Stimulated activated naive CD8-positive, alpha-beta T cell treated with anti-CD3 and anti-CD28 coated beads, Interleukin-15, Interleukin-2, amounts not matched to agents 100 U/mL and 50 U/mL, for 24 hours (primary cell): Measurements from ENCODE around the gene FLACC1.
"Not testable (repeated sequence)": the region's sequence is repeated elsewhere in the genome, so short reads cannot be mapped to it uniquely, and the experiment has no call there.

Experiments used
- ATAC-seq: fragments of 150-1000 bp; cut with Tn5 transposase; one replicate; pipeline ENCODE4 v1.10.0; 2021
- DNase-seq: peaks from one replicate; pipeline ENCODE4 v3.0.0; 2021

Gene FLACC1

GRCh38 chr2:201254081-201254730 lies 102.9 kb downstream of the FLACC1 start:
- peak; percentile 8 for ATAC-seq
- DNase-seq, result peak; percentile 30

- no peak for ATAC-seq
Observed at GRCh38 chr2:201250741-201251140, 106.4 kb downstream of the FLACC1 start.

GRCh38 chr2:201249889-201250288 lies 107.3 kb downstream of the FLACC1 start:
- no peak for ATAC-seq
- DNase-seq, result no peak

More at GRCh38 chr2:201250741-201251140, 106.4 kb downstream of the FLACC1 start:
- no peak for DNase-seq

DNA sequence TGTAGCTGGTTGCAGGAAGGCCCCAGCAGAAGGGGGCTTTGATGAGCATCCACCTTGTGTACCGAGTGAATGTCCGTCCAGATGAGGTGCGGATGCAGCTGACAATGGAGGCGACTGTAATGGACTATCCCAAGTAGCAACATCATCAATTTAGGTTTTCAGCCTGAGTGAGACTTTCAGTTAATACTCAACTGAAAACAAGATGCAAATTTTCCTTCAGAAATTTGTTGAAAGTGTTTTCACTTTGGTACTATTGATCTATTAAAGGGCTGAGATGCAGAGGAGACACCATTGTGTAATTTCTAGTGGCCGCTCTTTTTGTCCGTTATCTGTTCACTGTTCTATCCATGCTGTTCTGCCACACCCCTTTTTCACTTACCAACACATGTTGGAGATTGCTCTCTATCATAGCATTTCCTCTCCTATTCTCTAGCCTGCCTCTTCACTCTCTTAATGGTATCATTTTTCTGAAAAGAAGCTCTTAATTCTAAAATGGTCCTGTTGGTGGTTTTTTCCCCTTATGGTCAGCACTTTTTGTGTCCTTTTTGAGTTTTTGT lies 108.8 kb downstream of the FLACC1 start:
- no peak for DNase-seq
- no peak for ATAC-seq

DNA sequence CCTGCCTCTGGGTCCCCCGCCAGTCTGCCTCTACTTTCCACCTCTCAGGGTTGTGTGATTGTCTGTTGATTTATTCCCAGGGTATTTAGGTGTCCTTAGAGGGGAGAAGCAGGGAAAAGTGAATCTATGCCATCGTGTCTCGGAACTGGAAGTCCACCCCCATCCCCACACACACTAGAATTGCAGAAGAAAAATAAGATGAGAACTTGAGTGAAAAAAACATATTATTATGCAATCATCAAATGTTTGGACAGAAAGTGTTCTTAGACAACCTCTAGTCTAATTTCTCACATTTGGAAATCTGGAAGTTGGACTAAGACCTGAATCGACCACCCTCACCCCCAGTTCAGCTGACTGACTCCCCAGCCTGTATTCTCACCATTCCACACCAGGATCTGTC lies 110.9 kb downstream of the FLACC1 start:
- no peak for ATAC-seq
- DNase-seq, result no peak

DNA sequence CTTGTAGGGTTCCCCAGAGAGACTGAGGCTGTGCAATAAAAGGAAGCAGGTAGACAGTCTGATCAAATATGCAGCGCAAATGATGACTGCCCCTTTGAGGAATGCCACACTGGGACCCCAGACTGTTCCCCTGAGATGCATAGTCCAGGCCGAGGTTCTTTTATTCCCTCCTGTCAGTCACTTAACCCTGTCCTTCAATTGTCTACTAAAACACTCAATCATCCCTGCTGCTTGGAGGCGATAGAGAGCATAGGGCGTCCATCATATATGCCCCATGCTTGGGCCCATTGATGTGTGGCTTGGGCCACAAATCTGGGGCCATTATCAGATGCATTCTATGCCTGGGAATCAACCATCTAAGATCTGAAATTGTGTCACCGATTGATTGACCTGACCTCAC lies 112.3 kb downstream of the FLACC1 start:
- DNase-seq (no peak), ATAC-seq (no peak)

- ATAC-seq, result no peak
- DNase-seq, result no peak
Observed at GRCh38 chr2:201242571-201243277, 114.4 kb downstream of the FLACC1 start.

DNA sequence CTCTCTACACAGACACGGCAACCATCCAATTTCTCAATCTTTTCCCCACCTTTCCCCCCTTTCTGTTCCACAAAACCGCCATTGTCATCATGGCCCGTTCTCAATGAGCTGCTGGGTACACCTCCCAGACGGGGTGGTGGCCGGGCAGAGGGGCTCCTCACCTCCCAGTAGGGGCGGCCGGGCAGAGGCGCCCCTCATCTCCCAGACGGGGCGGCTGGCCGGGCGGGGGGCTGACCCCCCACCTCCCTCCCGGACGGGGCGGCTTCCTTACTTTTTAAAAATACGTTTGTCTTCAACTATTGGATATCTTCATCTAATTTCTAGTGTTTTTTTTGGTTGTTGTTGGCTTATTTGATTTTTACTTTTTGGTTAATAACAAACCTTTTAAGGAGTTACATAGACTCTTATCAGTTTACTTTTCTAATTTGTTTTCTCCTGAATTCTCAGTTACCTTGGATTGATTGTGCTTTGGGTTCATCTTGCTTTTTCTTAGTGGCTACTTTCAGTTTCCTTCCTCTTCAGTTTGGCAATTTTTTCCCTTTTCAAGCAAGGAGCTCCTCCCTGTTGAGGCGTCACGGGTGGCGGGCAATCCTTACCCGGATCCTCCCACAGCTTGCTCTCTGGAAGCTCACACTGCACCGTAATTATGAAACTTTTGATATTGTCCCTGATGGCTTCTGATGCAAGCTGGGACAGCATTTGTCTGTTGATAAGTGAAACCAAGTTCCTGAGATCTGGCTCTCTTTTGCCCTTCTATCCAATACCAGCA lies 117.8 kb downstream of the FLACC1 start:
- ATAC-seq, DNase-seq: not testable (repeated sequence)
